ENCODE results near the gene COG5.
A peak's percentile ranks its signal among the peaks of the same experiment; 100 is the strongest.

Gene COG5

DNA sequence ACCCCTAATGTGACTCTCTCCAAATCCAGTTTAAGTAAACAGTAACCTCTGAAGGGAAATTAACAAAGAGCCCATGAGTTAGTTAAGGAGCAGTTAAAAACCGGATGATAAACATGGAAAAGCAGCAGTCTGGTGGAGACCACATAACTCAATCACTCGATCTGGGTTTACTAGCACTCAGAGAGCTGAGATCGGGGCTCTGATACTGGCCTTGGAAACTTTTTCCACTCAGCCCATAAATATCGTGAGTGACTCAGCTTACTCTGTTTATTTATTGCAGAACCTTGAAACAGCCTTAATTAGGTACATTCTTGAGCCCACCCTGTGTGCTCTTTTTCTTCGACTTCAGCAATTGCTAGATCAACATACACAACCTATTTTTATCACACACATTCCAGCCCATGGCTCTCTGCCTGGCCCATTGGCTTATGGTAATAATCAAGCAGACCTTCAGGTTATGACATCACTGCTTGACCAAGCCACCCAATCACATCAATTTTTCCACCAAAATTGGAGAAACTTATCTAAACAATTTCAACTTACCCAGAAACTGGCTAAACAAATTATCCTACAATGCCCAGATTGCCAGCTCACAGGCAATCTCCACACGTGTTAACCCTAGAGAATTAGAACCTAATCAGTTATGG, 176.0 kb downstream of the COG5 start:
- DNase-seq = peak; percentile 67

DNA sequence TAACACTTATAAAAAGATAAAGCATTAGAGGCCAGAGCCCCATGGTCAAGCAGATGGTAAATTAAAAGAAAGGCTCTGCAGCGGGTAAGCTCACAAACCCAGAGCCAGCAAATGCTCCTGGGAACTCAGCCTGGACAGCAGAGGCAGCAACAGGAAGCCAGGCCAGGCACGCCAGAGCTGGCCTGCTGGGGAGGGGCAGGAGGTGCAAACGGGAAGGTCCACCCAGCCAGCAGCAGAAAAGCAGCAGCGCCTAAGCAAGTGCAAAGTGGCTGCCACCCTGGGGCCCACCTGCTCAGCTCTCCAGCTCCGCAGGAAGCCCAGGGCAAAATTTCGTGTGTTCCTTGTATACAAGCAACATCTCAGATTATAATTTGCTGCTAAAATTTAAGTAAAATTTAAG, 176.6 kb downstream of the COG5 start:
- no peak for DNase-seq

- no peak for DNase-seq
Observed at GRCh38 chr7:107386548-107387102, 177.1 kb downstream of the COG5 start.

- no peak for DNase-seq
Observed at GRCh38 chr7:107384025-107384424, 179.7 kb downstream of the COG5 start.

- DNase-seq = no peak
Observed at GRCh38 chr7:107383203-107383602, 180.5 kb downstream of the COG5 start.

DNA sequence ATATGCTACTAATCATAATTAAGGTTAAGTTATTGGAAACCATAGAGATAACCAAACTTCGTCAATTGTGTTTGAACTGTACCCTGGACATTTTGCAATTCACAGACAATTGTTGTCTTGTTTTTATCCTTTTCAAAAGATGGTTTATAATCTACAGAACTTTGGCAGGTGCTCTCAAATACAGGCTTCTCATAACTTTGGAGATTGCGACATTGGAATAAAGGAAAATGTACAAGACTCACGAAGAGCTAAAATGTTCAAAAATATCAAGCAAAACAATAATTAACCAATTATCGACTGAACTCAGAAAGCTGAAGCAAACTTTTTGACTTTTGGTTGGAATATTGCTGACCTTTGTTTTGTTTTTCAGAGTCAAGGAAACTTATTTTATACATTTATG, 182.3 kb downstream of the COG5 start:
- no peak for DNase-seq

DNA sequence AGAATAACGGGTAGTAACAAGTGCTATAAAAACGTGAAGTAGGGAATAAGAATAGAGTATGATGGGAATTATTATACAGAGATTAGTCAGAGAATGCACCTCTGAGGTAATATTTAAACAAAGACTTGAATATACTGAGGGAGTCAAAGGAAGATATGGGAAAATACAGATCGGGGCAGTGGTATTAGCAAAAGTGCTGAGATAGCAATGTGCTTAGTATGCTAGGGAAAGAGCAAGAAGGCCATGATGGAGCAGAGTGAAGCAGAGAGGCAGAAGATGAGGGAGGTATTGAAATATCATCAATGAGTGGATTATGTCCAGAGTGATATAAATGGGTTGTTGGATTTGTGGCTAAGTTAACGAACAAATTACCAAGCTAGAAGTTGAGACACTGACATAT, 190.4 kb downstream of the COG5 start:
- no peak for DNase-seq

DNA sequence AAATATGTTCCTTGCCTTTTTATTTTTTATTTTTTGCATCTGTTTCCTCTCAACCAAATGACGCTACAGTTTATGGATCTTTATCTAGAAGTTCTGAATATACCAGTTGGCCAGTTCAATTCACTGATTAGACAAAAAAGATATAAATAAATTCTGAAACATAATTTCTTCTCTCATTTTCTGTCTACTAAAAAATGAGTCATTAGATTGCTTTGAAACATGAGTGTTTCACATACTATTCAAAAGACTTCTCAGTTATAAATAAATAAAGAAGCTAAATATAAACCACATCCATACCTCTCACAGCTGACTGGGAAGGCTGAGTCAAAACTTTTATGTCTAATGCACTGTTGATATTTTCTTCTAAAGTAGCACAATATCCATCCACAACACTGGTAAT, 191.4 kb downstream of the COG5 start:
- no peak for DNase-seq

GRCh38 chr7:107370816-107371215, 192.9 kb downstream of the COG5 start:
- no peak for DNase-seq

GRCh38 chr7:107364787-107365186, 198.9 kb downstream of the COG5 start:
- DNase-seq = no peak

DNA sequence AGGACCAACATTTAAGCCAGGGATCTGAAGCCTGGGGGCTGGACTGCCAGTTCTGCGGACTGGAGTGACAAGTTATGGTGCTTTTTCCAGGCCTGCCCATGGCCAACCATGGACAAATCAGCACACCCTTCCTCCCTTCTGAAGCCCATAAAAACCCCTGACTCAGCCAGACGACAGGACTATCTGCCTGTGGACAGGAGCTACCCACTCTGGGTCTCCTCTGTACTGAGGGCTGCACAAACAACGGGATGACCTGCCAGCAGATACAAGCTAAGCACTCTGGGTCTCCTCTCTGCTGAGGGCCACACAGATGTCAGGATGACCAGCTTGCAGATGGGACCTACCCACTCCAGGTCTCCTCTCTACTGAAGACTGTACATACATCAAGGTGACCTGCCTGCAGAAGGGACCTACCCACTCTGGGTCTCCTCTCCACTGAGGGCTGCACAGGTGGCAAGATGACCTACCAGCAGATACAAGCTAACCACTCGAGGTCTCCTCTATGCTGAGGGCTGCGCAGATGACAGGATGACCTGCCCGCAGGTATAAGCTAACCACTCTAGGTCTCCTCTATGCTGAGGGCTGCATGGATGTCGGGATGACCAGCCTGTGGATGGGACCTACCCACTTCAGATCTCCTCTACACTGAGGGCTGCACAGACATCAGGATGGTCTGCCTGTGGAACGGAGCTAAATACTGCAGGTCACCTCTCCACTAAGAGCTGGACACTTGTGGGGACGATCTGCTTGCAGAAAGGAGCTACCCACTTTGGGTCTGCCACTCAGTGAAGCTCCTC, 204.0 kb downstream of the COG5 start:
- DNase-seq = no peak

DNA sequence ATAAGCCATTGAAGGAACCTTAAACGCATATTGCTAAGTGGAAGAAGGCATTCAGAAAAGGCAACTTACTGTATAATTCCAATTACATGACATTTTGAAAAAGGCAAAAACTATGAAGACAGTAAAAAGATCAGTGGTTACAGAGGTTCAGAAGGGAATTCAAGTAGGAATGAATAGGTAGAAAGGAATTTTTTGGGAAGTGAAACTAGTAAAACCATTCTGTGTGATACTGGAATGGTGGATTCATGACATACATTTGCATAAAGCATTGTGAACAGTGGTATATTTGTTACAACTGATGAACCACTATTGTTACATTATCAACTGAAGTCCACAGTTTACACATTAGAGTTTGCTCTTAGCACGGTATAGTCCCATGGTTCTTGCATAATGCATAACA, 208.1 kb downstream of the COG5 start:
- DNase-seq = no peak

DNA sequence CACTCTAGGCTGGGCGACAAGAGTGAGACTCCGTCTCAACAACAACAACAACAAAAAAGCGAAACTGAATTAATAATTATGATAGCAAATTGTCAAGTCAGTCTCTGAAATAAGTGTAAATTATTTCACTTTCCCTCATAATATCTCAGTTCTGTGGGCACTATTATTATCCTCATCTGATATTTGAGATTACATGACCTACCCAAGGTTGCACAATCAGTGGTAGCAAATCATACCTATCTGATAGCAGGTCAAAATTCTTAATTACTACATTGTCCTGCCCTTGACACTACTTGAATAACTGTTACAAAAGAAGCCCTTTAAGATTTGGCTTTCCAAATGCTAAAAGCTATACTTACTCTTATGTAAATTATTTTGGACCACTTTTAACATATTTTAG, 209.1 kb downstream of the COG5 start:
- DNase-seq = no peak

- no peak for DNase-seq
Observed at GRCh38 chr7:107353701-107354100, 210.0 kb downstream of the COG5 start.

- no peak for DNase-seq
Observed at GRCh38 chr7:107345898-107346297, 217.8 kb downstream of the COG5 start.

DNA sequence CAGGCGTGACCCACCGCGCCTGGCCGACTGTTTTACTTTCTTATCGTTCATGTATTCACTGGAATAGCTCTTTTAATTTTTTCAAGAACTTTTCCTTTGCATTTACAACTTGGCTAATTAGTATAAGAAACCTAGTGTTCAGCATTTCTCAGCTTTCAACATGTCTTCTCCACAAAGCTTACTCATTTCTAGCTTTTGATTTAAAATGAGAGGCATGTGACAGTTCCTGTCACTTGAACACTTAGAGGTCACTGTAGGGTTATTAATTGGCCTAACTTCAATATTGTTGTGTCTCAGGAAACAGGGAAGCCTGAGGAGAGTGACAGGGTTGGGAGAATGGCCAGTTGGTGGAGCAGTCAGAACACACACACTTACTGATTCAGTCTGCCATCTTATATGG, 218.9 kb downstream of the COG5 start:
- no peak for DNase-seq

GRCh38 chr7:107344286-107344685, 219.4 kb downstream of the COG5 start:
- no peak for DNase-seq

DNA sequence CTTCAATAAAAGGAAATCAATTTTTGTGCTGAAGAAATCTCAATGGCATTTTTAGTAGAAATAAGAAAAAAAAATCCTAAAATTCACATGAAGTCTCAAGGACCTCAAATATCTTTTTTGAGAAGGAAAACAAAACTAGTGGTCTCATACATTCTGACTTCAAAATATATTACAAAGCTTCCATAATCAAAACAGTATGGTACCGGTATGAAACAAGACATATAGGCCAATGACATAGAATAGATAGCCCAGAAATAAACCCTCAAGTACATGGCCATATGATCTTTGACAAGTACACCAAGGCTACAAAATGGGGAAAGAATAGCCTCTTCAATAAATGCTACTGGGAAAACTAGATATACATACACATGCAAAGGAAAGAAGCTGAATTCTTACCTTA, 225.6 kb downstream of the COG5 start:
- no peak for DNase-seq

DNA sequence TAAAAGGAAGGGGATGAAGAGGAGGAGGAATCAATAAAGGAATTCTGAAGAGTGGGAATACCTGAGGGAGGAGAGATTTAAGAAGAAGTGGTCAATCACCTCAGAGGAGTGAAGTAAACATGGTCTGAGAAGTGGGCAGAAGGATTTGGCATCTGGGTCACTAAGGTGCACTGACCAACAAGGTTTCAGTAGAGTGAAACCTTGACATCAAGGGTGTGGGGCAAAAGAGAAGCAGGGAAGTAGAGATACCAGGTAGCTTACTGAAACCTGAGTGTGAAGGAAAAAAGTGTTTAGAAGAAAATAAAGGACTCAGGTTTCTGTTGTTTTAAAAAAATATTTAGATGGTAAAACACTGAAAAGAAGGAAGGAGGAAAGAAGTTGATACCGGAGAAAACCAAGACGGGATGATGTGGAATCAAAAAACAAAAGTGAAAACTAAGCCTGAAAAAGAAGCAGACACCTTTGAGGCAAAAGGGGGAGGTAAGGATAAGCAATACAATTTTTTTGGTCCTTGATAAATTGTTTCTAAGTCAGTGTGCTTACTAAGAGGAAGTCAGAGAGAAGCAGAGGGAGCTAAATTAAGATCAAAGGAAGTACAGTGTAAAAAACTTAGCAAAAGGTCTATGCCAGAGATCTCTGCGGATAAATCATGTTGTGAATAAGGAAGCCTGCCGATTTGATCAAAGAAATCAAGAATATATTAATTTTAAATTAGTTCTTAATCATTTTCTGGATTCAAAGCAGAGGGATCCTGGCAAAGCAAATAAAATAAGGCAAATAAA, 231.0 kb downstream of the COG5 start:
- DNase-seq = no peak

DNA sequence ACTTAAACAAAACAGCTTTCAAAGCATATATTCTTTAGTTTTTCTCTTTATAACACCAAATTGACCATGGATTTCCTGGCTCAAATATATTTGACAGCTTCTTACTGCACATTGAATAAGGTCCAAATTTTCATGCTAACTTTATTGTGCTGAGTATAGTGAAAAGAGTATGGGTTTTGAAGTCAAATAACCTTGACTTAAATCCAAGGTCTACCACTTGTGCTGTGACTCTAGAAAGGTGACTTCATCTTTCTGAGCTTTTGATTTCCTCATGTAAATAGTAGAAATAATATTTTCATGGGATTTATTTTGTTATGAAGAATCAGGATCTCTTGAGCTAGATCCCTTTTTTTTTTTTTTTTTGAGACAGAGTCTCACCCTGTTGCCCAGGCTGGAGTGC, 233.2 kb downstream of the COG5 start:
- no peak for DNase-seq

- no peak for DNase-seq
Observed at GRCh38 chr7:107327986-107328569, 235.6 kb downstream of the COG5 start.

- no peak for DNase-seq
Observed at GRCh38 chr7:107326061-107326460, 237.7 kb downstream of the COG5 start.

GRCh38 chr7:107322015-107322414, 241.7 kb downstream of the COG5 start:
- no peak for DNase-seq

Data from T1000 (cell line).